Colonic mucosa (tissue), 4 donors: ENCODE measurements around the gene NUFIP1. TPM values are rescaled to one million over a fixed set of nuclear protein-coding genes. Genes with fewer than 3 reads are reported as not detected.
A peak's percentile ranks its signal among the peaks of the same experiment; 100 is the strongest.

Source experiments
- DNase-seq: peaks from one replicate; pipeline ENCODE4 v3.0.0-alpha.2; 2020
- H3K27ac ChIP-seq: fragments of 200-600 bp; one replicate; pipeline ENCODE4 v1.8.0; 2021
- H3K27me3 ChIP-seq: fragments of 200-600 bp; one replicate; pipeline ENCODE4 v1.8.0; 2021
- H3K36me3 ChIP-seq: fragments of 200-600 bp; one replicate; pipeline ENCODE4 v1.8.0; 2021
- H3K4me1 ChIP-seq: fragments of 200-600 bp; one replicate; pipeline ENCODE4 v1.8.0; 2021; ENCODE audit warnings: mild to moderate bottlenecking
- H3K4me3 ChIP-seq: fragments of 200-600 bp; one replicate; pipeline ENCODE4 v1.8.0; 2021
- H3K9ac ChIP-seq, 2 donors: one replicate each; pipeline ENCODE4 v1.7.0; 2013; ENCODE audit warnings: control low read depth in 2 of 2, low read depth in 2 of 2, low read length in 2 of 2
- H3K9me3 ChIP-seq: fragments of 200-600 bp; one replicate; pipeline ENCODE4 v1.8.0; 2021
- intact Hi-C: fragments of 100-400 bp; cut with DNase I; formaldehyde crosslinking; loops from one replicate; pipeline ENCODE4 v1.14.1; 2022
- total RNA-seq, 2 donors: library from RNA; stranded (reverse); fragmentation: NEBNext Ultra II Directional in 1 of 2; extraction: Animal tissue kit (Norgen Biotek cat#: 25700) in 1 of 2; gene quantifications; one replicate each; pipeline ENCODE4 v1.2.1, GENCODE V29; 2021
- TF ChIP-seq, protein P1 (sequence below): fragments of 200-600 bp; IDR thresholded peaks from one replicate; pipeline ENCODE4 v1.8.0; 2022; ENCODE audit warnings: antibody characterized with exemption, mild to moderate bottlenecking
- donor health status: healthy.
- donor health status: DM: no; HTN: no; CAD: no.
- donor health status: DM: no; HTN: no; CAD: no.

NUFIP1 gene
- total RNA-seq, 2 donors from 2014 or later, result 2.8 to 4.0 TPM

DNA sequence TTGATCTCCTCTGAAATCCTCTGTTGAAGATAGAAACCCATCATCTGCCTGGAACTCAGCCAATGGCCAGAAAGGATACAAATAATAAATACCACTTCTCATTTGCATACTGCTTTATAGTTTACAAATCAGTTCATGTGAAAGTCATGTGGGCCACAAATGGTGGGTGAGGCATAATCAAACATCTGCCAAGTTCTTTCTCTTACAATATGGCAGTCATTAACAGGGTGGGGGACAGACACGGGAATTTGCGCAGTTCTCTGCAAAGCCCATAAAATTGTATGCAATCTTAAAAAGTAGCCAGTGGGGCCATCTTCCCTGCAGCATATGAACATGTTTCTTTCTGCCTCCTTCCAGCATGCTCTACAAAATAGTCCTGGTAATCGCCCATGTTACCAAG lies 59.6 kb downstream of the NUFIP1 start:
- TF ChIP-seq, protein P1, sequence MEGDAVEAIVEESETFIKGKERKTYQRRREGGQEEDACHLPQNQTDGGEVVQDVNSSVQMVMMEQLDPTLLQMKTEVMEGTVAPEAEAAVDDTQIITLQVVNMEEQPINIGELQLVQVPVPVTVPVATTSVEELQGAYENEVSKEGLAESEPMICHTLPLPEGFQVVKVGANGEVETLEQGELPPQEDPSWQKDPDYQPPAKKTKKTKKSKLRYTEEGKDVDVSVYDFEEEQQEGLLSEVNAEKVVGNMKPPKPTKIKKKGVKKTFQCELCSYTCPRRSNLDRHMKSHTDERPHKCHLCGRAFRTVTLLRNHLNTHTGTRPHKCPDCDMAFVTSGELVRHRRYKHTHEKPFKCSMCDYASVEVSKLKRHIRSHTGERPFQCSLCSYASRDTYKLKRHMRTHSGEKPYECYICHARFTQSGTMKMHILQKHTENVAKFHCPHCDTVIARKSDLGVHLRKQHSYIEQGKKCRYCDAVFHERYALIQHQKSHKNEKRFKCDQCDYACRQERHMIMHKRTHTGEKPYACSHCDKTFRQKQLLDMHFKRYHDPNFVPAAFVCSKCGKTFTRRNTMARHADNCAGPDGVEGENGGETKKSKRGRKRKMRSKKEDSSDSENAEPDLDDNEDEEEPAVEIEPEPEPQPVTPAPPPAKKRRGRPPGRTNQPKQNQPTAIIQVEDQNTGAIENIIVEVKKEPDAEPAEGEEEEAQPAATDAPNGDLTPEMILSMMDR, result no peak
- Histone ChIP-seq H3K9me3 (no peaks in the 10 kb centered on the region), H3K4me3 (no peak overlapping the region), H3K27ac (no peak overlapping the region), H3K4me1 (no peaks in the 10 kb centered on the region), H3K9ac (no peak overlapping the region), H3K27me3 (no peaks in the 10 kb centered on the region), H3K36me3 (no peaks in the 10 kb centered on the region)
- intact Hi-C loops, result no loop called here
- DNase-seq, result no peak

DNA sequence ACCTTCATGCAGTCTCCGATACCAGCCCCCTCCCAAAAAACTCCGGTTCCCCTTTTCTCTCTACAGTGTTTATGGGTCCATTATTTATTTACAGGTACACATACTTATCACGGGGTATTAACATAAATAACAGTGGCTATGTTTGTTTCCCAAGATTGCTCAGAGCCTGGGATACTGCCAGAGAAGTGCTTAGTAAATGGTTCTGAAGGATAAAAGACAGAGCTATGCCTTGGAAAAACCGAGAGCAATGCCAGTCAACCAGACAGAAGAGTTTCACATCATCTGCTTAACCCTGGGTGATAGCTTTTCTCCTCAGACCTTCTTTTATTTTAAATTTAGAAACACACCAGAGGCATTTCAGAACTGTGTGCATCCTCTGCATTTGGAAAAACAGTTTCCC lies 61.3 kb downstream of the NUFIP1 start:
- no peak for DNase-seq
- intact Hi-C loops, result no loop called here
- TF ChIP-seq, protein P1, result no peak
- no peaks in the 10 kb centered on the region for H3K36me3 ChIP-seq
- no peaks in the 10 kb centered on the region for H3K27me3 ChIP-seq
- no peak overlapping the region for H3K9ac ChIP-seq
- H3K27ac ChIP-seq, result no peak overlapping the region
- H3K4me1 ChIP-seq, result no peaks in the 10 kb centered on the region
- no peak overlapping the region for H3K4me3 ChIP-seq
- no peaks in the 10 kb centered on the region for H3K9me3 ChIP-seq

DNA sequence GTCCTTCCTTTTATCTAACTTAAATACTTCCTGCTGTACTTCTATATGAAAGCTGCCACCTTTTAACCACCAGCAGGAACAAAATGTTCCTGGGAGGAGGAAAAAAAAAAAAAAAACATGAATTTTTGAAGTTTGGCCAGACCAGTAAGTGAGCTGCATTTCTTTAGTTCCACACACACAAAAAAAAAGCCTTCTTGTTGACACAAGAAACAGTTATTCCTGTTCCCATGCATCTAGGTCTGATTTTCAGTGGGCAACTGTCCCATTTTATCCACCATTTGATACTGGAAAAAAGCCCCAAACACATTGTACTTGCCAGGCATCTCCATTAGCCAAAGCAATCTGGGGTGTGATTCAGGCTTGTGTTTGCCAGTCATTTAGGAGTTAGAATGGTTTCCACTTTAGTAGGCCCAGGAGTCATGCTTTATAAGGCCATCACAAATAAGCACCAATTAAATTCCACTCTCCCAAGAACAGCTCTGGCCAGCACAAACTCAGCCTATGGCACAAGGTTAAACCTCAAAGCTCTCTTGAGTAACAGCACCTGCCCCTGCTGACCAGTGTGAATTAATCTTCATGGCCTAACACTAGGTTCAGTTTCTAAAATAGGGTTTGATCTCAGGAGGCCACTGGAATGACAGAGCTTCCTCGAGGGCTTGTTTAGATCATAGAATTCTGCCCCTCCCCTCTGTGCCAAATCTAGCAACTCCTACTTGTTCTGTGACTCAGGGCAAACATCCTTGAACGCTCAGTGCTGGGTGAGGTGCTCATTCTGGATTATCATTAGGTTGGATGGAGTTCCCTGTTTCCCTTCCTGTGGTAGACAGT lies 67.1 kb downstream of the NUFIP1 start:
- peak; percentile 67 for DNase-seq
- no peaks in the 10 kb centered on the region for H3K36me3 ChIP-seq
- no peak overlapping the region for H3K4me3 ChIP-seq
- intact Hi-C loops, result no loop called here
- H3K4me1 ChIP-seq, result peaks cover 5% of the 10 kb centered on the region
- no peaks in the 10 kb centered on the region for H3K9me3 ChIP-seq
- H3K27me3 ChIP-seq, result no peaks in the 10 kb centered on the region
- peak overlapping the region; percentile 56 for H3K27ac ChIP-seq
- H3K9ac ChIP-seq, result no peak overlapping the region
- TF ChIP-seq, protein P1, result no peak

DNA sequence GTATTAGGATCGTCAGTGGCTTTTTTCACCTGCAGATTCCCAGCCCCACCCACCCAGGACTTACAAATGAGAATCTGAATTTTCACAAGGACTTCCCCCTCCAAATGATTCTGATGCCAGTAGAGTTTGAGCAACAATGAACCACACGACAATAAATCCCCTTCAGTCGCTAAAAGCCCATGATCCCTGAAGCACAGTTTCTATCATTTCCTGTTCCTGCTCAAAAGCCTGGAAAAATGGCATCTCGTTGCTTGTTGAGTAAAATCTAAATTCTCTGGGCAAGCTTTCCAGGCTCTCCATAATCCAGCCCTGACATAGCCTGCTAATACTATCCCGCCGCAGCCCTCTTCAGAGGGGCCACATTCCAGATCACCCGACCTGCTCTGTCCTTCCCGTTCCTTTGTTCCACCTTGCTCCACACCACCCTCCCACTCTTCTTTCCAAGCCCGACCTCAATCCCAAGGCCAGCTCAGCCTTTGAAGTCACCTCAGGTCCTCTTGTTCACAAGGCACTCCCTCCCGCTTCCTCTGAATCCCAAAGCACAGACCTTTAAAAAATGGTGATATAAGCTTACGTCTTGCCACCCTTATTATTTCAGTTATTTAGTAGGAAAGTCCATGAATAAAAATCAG lies 67.9 kb downstream of the NUFIP1 start:
- no peak overlapping the region for H3K27ac ChIP-seq
- H3K9me3 ChIP-seq, result no peaks in the 10 kb centered on the region
- DNase-seq, result no peak
- peaks cover 5% of the 10 kb centered on the region for H3K4me1 ChIP-seq
- intact Hi-C loops, result no loop called here
- no peaks in the 10 kb centered on the region for H3K27me3 ChIP-seq
- H3K36me3 ChIP-seq, result no peaks in the 10 kb centered on the region
- TF ChIP-seq, protein P1, result no peak
- H3K9ac ChIP-seq, result no peak overlapping the region
- H3K4me3 ChIP-seq, result no peak overlapping the region

DNA sequence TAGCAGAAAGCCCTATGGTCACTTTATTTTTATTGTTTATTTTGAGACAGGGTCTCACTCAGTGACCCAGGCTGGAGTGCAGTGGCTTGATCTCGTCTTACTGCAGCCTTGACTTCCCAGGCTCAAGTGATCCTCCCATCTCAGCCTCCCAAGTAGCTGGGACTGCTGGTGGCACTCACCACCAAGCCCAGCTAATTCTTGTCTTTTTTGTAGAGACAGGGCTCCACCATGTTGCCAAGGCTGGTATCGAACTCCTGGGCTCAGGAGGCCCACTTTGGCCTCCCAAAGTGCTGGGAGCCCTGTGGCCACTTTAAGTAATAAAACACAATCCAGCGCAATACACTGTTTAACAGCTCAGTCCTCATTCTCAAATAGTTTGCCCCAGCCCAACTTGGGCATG lies 69.3 kb downstream of the NUFIP1 start:
- TF ChIP-seq, protein P1, result no peak
- Histone ChIP-seq H3K36me3 (no peaks in the 10 kb centered on the region), H3K27me3 (no peaks in the 10 kb centered on the region), H3K4me1 (peaks cover 5% of the 10 kb centered on the region), H3K9ac (no peak overlapping the region), H3K9me3 (no peaks in the 10 kb centered on the region), H3K27ac (no peak overlapping the region), H3K4me3 (no peak overlapping the region)
- intact Hi-C loops, result no loop called here
- DNase-seq, result no peak
